C4-2B (cell line): ENCODE measurements around the gene NR1H4.

Experiments
- ZFX ChIP-seq: fragments of 450-650 bp; IDR thresholded peaks from 2 replicates; pipeline ENCODE4 v1.6.1; 2017
- TF ChIP-seq, protein P1 (sequence below): fragments of 450-650 bp; conservative IDR thresholded peaks from 2 replicates; pipeline ENCODE4 v1.5.1; 2017; ENCODE audit warnings: mild to moderate bottlenecking

DNA sequence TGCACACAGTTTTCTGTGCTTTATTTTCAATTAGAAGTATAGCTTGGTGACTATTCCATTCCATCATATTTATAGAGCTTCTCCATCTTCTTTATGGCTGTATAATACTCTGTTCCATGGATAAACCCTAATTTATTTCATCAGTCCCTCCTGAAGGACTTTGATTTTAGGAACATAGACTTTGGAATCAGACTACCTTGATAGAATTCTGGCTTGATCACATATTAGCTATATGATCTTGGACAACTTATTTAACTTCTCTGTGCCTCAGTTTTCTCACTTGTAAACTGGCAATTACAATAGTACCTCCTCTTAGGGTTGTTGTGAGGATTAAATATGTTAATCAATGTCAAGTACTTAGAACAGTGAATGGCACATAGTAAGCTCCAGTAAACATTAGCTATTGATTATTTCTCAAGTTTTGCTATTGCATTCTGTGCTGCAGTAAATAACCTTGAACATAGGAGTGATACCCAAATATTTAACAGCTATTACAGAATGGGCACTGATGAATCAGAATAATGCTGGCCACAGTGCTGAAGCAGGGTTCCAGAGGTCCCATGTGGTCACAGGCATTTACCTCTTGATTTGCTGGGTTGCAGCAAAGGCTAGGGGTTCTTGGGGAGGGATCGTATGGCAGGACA, 12.2 kb upstream of the NR1H4 start:
- TF ChIP-seq, protein P1, sequence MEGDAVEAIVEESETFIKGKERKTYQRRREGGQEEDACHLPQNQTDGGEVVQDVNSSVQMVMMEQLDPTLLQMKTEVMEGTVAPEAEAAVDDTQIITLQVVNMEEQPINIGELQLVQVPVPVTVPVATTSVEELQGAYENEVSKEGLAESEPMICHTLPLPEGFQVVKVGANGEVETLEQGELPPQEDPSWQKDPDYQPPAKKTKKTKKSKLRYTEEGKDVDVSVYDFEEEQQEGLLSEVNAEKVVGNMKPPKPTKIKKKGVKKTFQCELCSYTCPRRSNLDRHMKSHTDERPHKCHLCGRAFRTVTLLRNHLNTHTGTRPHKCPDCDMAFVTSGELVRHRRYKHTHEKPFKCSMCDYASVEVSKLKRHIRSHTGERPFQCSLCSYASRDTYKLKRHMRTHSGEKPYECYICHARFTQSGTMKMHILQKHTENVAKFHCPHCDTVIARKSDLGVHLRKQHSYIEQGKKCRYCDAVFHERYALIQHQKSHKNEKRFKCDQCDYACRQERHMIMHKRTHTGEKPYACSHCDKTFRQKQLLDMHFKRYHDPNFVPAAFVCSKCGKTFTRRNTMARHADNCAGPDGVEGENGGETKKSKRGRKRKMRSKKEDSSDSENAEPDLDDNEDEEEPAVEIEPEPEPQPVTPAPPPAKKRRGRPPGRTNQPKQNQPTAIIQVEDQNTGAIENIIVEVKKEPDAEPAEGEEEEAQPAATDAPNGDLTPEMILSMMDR: no peak
- no peak for TF ChIP-seq ZFX
